GM03348 (cell line): ENCODE results near the gene PLXDC1.

ENCODE experiments used
- DNase-seq: peaks from one replicate; pipeline ENCODE4 v3.0.0; 2012; ENCODE audit warnings: low spot score

PLXDC1 gene

DNA sequence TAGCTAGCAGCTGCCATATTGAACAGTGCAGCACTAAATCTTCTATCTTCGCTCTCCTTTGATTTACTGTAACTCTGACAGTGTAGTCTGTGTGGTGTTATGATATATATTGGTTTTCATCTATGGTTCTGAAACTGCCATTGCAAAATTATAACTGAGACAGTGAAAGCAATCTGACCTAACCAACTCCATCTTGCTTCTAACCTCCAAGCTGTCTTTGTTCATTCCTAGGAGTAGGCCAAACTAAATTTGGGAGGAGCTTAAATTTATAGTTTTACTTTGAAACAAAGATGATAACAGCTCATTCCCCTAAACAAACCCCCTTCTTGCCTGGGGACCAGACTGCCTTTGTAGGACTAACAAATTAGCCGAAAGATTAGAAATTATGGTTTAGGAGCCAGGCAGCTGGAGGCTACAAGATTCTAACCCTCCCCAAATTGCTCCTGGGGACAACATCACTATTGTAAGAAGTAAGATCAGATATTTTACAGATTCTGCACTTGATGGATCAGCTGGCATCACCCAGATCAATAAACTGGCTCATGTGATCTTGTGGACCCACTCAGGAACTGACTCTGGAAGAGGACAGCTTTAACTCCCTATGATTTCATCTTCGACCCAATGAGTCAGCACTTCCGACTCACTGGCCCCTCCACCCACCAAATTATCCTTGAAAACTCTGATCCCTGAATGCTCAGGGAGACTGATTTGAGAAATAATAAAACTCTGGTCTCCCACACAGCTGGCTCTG lies 137.2 kb downstream of the PLXDC1 start:
- DNase-seq: peak; percentile 60
